NCI-H460 (cell line): ENCODE results near the gene FAM222A. TPM values are rescaled to one million over a fixed set of nuclear protein-coding genes. Genes with fewer than 3 reads are reported as not detected.

Experiments used
- DNase-seq: peaks from one replicate; pipeline ENCODE4 v3.0.0-alpha.2; 2016; ENCODE audit warnings: low read depth; ENCODE audit errors: extremely low read depth
- total RNA-seq: library from RNA; depleted of rRNA; stranded (reverse); fragments of >200 nt; shearing (Covaris generic); gene quantifications from 2 replicates; pipeline ENCODE4 v1.2.3, GENCODE V29; 2014

FAM222A gene
- total RNA-seq, 1 experiment from 2014 or later: 0.25 TPM

GRCh38 chr12:109723311-109723881, 9.8 kb downstream of the FAM222A start:
- no peak for DNase-seq

GRCh38 chr12:109724321-109724892, 10.8 kb downstream of the FAM222A start:
- no peak for DNase-seq

- no peak for DNase-seq
Observed at GRCh38 chr12:109725321-109726105, 11.9 kb downstream of the FAM222A start.

- no peak for DNase-seq
Observed at GRCh38 chr12:109726106-109726497, 12.5 kb downstream of the FAM222A start.

GRCh38 chr12:109726511-109727038, 12.9 kb downstream of the FAM222A start:
- no peak for DNase-seq

- no peak for DNase-seq
Observed at GRCh38 chr12:109727039-109727723, 13.6 kb downstream of the FAM222A start.

GRCh38 chr12:109727746-109728726, 14.4 kb downstream of the FAM222A start:
- no peak for DNase-seq

GRCh38 chr12:109728921-109729320, 15.3 kb downstream of the FAM222A start:
- no peak for DNase-seq

GRCh38 chr12:109729371-109729781, 15.8 kb downstream of the FAM222A start:
- no peak for DNase-seq

- no peak for DNase-seq
Observed at GRCh38 chr12:109729801-109730200, 16.2 kb downstream of the FAM222A start.

GRCh38 chr12:109730306-109731145, 16.9 kb downstream of the FAM222A start:
- DNase-seq: no peak

GRCh38 chr12:109731231-109731731, 17.7 kb downstream of the FAM222A start:
- no peak for DNase-seq

- no peak for DNase-seq
Observed at GRCh38 chr12:109731806-109732205, 18.2 kb downstream of the FAM222A start.

GRCh38 chr12:109732321-109733305, 19.0 kb downstream of the FAM222A start:
- DNase-seq: no peak

- DNase-seq: no peak
Observed at GRCh38 chr12:109734219-109735000, 20.8 kb downstream of the FAM222A start.

- no peak for DNase-seq
Observed at GRCh38 chr12:109735051-109735521, 21.5 kb downstream of the FAM222A start.
